ENCODE data around the gene TSPAN31.

DNA sequence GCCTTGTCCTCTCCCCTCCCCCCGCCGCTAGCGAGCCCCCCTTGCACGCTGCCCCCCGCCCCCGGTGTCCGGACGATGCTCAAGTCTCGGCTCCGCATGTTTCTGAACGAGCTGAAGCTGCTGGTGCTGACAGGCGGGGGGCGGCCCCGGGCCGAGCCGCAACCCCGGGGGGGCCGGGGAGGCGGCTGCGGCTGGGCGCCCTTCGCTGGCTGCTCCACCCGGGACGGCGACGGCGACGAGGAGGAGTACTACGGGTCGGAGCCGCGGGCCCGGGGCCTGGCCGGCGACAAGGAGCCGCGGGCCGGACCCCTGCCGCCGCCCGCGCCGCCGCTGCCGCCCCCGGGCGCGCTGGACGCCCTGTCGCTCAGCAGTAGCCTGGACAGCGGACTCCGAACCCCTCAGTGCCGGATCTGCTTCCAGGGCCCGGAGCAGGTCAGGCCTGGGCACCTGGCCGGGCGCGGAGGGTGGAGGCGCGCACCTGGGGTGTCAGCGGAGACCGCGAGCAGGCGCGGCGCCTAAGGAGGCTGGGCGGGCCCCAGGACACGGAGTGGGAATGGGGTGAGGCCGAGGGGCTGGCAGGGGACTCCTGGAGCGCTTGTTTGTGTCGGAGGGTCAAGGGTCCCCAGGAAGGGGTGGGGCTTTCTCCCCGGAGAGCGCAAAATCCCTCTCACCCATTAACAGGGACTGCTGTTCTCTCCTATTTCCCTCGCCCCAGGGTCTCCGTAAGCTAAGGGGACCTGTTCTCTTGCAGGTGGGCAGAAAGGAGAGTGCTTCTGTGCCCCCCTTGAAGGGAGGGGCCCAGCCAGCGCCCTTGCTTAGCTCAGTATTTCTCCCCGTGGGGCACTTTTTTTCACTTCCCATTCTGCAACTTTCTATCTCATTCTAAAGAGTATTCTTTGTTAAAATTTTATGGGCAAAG, 10.9 kb downstream of the TSPAN31 start:
- TF ChIP-seq CTCF (conservative IDR thresholded peaks at IDR 0.05 in 1 of 2, IDR thresholded peaks at IDR 0.05 in 1 of 2; ENCODE audit: extremely low read depth in 1 of 2, insufficient read depth in 1 of 2, low read depth in 1 of 2, low read length in 2 of 2) (no peak), EZH2 (IDR thresholded peaks at IDR 0.05; ENCODE audit: borderline replicate concordance, low read length) (no peak)
